ENCODE results near the gene UFC1. TPM values are rescaled to one million over a fixed set of nuclear protein-coding genes. Genes with fewer than 3 reads are reported as not detected.

UFC1 gene
- total and polyA plus RNA-seq, 2 of the 13 experiments (the other 11 are each of a cell fraction or from before 2014, with no cell fraction given): 72.8 to 85.2 TPM

- peak; percentile 54; the same call in 1 of the 2 replicates for TF ChIP-seq GPN1 (CRISPR knock-in tag; IDR thresholded peaks at IDR 0.05; ENCODE audit: borderline replicate concordance)
- TF ChIP-seq NFRKB (IDR thresholded peaks at IDR 0.05): peak; percentile 81
- TF ChIP-seq HOMEZ (CRISPR knock-in tag; IDR thresholded peaks at IDR 0.05; ENCODE audit: low read depth): no peak
- TF ChIP-seq HNRNPH1 (optimal IDR thresholded peaks at IDR 0.05; ENCODE audit: low read depth, low read length): peak; percentile 44
- peak; percentile 68; the same call in 1 of the 2 replicates for TF ChIP-seq MYPOP (CRISPR knock-in tag; IDR thresholded peaks at IDR 0.05)
- TF ChIP-seq FOXC1 (CRISPR knock-in tag; IDR thresholded peaks at IDR 0.05; ENCODE audit: borderline replicate concordance): peak; percentile 52; the same call in 1 of the 2 replicates
- peak; percentile 90 for TF ChIP-seq SAP130 (CRISPR knock-in tag; IDR thresholded peaks at IDR 0.05; ENCODE audit: low read depth)
- no peak for TF ChIP-seq HHEX (CRISPR knock-in tag; IDR thresholded peaks at IDR 0.05)
- no peak for TF ChIP-seq MAZ (IDR thresholded peaks at IDR 0.05; ENCODE audit: borderline replicate concordance, low read depth, low read length)
- peak; percentile 33 for TF ChIP-seq MAZ (CRISPR knock-in tag; IDR thresholded peaks at IDR 0.05; ENCODE audit: low read depth)
- no peak for TF ChIP-seq SNAPC4 (CRISPR knock-in tag; IDR thresholded peaks at IDR 0.05)
- no peak for TF ChIP-seq MIER2 (CRISPR knock-in tag; IDR thresholded peaks at IDR 0.05)
- peak; percentile 77 for TF ChIP-seq ZHX1 (CRISPR knock-in tag; IDR thresholded peaks at IDR 0.05; ENCODE audit: low read depth)
- peak; percentile 76; the same call in 1 of the 2 replicates for TF ChIP-seq ZNF629 (CRISPR knock-in tag; conservative IDR thresholded peaks at IDR 0.05)
- peak; percentile 66; the same call in 1 of the 2 replicates for TF ChIP-seq POGZ (CRISPR knock-in tag; IDR thresholded peaks at IDR 0.05)
- no peak for TF ChIP-seq NBN (conservative IDR thresholded peaks at IDR 0.05)
- no peak for TF ChIP-seq CCDC6 (CRISPR knock-in tag; IDR thresholded peaks at IDR 0.05)
- peak; percentile 68; the same call in 1 of the 2 replicates for TF ChIP-seq ZNF558 (CRISPR knock-in tag; IDR thresholded peaks at IDR 0.05; ENCODE audit: borderline replicate concordance)
- TF ChIP-seq PHF5A (CRISPR knock-in tag; IDR thresholded peaks at IDR 0.05; ENCODE audit: low read depth, unreplicated experiment): no peak
Observed at GRCh38 chr1:161153682-161154337, at the start of gene UFC1 (continued).

Measured in HepG2 (cell line).